Measurements from ENCODE around the gene HHAT.

Gene HHAT

GRCh38 chr1:210359255-210359654, 30.6 kb downstream of the HHAT start:
- no peak for DNase-seq (ENCODE audit: low read depth, low spot score)

- no peak for DNase-seq (ENCODE audit: low read depth, low spot score)
These were observed 32.3 kb downstream of the HHAT start for GRCh38 chr1:210360852-210361477.

DNA sequence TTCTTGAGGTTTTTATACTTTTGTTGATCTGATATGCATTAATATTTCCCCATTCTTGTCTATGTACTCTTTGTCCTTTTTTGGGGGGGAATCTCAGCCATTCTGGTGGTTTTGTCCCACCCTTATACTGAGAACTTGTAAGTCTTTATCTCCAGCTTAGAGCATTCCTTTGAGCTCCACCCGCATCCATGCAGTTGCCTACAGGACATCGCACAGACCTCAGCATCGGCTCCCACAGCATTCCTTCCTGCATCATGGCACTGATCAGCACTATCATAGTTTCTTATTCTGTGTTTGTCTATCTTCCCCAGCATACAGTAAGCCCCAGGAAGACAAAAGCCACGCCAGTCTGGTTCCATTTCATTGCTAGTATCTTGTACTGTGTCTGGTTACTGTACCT, 33.0 kb downstream of the HHAT start:
- no peak for DNase-seq (ENCODE audit: low read depth, low spot score)

DNA sequence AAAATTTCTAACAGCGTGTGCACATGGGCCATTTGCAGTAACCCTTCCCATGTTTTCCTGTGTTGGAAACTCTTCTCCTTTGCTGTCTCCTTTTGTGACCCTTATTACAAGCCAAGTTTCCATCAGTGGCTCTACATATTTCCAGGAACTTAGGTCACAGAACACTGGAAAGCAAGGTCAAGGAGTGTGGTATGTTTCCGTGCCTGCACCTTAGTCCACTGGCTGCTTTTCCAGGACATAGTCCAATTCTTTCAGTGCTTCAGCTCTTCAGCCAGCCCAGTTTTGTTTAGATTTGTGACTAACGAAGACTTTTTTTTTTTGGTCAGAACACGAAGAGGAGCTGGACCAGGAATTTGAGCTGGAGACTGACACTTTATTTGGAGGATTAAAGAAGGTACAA, 33.8 kb downstream of the HHAT start:
- no peak for DNase-seq (ENCODE audit: low read depth, low spot score)

- DNase-seq (ENCODE audit: low read depth, low spot score): no peak
These were observed 34.4 kb downstream of the HHAT start for GRCh38 chr1:210363119-210363518.

GRCh38 chr1:210364479-210364878, 35.8 kb downstream of the HHAT start:
- DNase-seq (ENCODE audit: low read depth, low spot score): no peak

GRCh38 chr1:210366767-210367166, 38.1 kb downstream of the HHAT start:
- DNase-seq (ENCODE audit: low read depth, low spot score): no peak

DNA sequence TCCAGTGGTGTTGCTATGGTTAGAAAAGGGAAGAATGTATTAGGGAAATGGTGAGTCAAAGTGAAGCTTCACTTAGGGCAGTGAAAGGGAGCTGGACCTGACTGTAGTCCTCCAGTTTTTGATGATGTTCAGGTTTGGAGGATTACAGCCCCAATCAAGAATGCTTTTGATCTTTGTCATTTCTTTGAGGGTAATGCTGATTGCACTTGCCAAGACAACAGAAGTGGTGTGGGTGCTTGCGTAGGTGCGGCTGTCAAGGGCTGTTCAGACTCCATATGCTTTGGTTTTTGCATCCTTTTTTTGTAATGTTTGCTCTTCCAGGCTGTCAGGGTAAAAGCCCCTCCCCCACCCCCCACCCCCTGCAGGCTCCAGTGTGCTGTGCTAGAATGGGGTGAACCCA, 38.9 kb downstream of the HHAT start:
- no peak for DNase-seq (ENCODE audit: low read depth, low spot score)

DNA sequence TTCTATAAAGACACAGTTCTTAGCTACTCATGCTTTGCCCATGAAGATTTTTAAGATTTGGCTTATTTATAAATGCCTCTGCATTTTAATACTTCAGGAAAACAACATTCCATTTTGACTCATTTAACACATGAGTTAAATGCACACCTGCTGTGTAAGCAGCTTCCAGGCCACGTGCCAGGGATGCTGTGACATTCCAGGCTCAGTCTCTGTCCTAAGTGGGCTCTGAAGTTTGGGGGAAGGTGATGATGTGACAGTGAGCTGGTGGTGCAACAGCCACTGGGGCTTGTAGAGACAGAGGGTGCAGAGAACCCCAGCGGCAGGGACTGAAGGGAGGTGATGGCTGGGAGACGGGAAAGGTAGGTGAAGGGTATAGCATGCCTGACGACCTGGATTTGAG, 40.7 kb downstream of the HHAT start:
- no peak for DNase-seq (ENCODE audit: low read depth, low spot score)

GRCh38 chr1:210371916-210372315, 43.2 kb downstream of the HHAT start:
- DNase-seq (ENCODE audit: low read depth, low spot score): no peak

GRCh38 chr1:210372491-210372890, 43.8 kb downstream of the HHAT start:
- DNase-seq (ENCODE audit: low read depth, low spot score): no peak

DNA sequence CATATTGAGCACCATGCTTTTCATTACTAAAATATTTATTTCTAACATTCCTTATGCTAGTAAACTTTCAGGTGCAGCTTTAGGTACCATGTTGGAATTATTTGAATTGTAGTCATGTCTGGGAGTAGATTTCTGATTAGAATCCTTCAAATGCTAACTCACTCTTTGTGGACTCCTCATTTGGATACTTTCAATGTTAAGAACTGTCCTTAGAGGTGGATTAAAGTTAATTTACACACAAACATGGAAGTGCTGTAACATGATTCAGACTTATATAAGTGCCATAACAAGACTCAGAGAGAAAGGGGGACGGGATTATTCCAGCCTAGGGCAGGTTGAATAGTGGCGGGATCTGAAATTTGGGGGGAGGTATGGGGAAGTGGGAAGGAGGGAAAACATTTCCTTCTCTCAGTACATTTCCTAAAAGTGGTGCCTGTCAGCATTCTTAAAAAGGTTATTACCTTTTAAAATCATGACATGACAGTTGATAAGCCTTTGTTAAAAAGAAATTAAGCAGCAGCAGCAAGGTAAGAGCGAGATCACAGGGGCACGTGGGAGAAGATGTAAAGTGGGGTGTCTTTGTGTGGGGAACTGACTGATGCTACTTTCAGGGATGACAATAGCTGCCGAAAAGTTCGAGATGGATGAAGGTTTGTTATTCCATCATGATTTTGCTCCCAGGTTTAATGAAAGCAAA, 44.4 kb downstream of the HHAT start:
- DNase-seq (ENCODE audit: low read depth, low spot score): no peak

DNA sequence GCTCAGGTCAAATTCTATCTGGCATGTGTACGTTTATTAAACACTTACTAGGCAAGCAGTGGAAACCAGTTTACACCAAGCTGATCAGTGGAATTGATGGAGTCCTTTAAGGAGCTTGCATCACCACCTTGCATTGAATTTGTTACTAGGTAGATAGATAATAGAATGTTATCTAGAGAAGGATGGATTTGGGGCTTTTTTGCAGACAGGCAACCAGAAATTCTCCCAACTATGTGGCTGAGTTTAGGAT, 44.9 kb downstream of the HHAT start:
- no peak for DNase-seq (ENCODE audit: low read depth, low spot score)

GRCh38 chr1:210373878-210374599, 45.3 kb downstream of the HHAT start:
- peak; percentile 22 for DNase-seq (ENCODE audit: low read depth, low spot score)

DNA sequence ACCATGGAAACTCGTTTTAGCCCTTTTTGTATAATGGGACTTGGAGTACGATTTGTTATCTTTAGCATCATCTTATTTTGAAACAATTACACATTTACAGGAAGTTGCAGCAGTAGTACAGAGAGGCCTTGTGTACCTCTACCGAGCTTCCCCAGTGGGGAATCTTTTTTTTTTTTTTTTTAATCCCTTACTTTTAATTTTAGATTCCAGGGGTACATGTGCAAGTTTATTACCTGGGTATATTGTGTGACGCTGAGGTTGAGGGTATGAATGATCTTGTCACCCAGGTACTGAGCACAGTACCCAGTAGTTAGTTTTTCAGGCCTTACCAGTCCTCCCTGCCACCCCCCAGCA, 45.9 kb downstream of the HHAT start:
- no peak for DNase-seq (ENCODE audit: low read depth, low spot score)

DNA sequence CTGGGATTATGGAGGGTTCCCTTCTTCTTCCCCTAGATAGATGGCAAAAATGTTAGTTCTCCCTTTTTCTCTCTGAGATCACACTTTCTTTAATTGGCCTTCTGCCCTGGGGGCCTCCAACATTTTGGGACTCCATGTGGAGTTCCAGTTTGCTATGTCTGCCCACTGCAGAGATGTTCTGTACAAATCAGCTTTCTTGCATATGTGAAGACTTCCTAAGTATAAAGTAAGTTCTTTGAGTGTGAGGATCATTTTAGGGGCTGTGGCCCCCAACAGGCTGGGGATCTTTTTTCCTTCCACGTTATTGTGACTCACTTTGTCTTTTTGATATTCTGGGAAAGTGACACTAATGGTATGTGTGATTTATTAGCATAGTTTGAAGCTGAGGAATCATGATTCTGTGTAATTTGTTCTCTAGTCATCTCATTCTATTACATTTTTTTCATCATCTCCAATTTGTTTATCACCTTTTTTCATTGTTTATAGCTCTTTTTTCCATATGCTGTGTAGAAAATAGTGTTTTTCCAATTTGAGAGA, 48.2 kb downstream of the HHAT start:
- no peak for DNase-seq (ENCODE audit: low read depth, low spot score)

DNA sequence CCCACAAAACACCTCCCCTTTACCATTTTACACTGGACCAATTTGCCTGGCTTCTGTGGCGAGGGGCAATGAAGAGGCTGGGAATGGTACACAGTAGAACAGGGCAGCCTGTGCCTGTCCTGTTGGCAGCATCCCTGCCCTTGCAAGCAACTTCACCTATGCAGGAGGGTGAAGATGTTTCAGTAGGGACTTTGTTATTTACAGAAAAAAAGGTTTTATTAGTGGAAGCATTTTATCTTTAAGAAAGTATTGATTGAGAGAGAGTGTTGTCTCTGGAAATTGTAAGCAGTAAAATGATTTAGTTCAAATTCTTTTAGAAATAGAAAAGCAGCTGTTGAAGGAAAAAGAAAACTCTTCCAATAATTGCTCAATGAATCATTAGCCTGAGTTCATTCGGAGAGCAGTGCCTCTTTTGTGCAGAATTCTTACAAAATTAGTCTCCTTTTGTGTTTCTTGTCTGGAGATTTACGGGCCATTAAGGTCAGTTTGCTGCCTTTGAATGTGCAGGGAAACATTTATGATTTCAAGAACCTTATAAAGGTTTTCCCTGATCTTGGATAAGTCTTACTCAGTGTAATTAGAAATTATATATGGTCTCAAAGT, 49.1 kb downstream of the HHAT start:
- no peak for DNase-seq (ENCODE audit: low read depth, low spot score)

GRCh38 chr1:210378736-210379135, 50.0 kb downstream of the HHAT start:
- no peak for DNase-seq (ENCODE audit: low read depth, low spot score)

GRCh38 chr1:210381934-210382333, 53.2 kb downstream of the HHAT start:
- no peak for DNase-seq (ENCODE audit: low read depth, low spot score)

DNA sequence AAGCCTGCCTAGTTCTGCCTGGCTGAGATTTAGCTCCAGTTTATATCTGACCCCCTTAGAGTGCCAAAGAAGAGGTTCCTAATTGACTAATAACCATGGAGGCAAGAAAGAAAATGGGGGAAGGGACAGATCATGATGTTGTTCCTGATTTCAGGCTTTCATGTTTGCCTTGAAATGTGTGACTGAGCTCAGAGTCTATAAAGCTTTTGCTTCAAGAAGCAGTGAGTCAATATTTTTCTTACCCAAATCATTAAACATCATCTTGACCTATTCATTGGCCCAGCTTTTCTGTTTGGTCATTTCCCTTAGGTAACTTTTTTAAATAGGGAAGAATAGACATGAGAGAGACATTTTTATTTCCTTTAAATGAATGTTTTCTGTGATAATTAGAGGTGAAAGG, 55.9 kb downstream of the HHAT start:
- no peak for DNase-seq (ENCODE audit: low read depth, low spot score)

DNA sequence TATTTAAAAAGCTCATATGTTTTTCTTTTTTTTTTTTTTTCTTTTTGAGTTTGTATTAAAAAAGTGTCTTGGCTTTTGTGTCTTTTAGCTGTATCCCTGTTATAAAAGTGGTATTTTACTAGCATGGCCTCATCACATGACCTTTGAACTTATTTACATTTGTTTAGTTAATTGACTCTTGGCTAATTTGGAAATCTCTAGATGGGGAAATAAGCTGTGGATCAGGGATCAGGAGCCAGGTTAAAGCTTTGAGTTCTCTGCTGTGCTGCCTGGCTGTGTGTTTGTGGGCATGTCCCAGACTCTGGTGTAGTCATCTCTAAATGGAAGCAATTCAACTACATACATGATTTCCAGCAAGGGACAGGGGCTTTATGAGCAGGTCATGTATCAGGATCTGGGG, 56.5 kb downstream of the HHAT start:
- no peak for DNase-seq (ENCODE audit: low read depth, low spot score)

GRCh38 chr1:210394281-210394821, 65.6 kb downstream of the HHAT start:
- no peak for DNase-seq (ENCODE audit: low read depth, low spot score)

Measured in activated CD4-positive, CD25-positive, alpha-beta regulatory T cell treated with anti-CD3 and anti-CD28 coated beads, Interleukin-2, amount 50 U/mL, for 16 hours (primary cell).